Measurements from ENCODE around the gene LRRN2. TPM values are rescaled to one million over a fixed set of nuclear protein-coding genes. Genes with fewer than 3 reads are reported as not detected.

Gene LRRN2
- total and polyA plus RNA-seq, 5 donors from 2014 or later: 0.02 to 0.03 TPM; not detected in 3

DNA sequence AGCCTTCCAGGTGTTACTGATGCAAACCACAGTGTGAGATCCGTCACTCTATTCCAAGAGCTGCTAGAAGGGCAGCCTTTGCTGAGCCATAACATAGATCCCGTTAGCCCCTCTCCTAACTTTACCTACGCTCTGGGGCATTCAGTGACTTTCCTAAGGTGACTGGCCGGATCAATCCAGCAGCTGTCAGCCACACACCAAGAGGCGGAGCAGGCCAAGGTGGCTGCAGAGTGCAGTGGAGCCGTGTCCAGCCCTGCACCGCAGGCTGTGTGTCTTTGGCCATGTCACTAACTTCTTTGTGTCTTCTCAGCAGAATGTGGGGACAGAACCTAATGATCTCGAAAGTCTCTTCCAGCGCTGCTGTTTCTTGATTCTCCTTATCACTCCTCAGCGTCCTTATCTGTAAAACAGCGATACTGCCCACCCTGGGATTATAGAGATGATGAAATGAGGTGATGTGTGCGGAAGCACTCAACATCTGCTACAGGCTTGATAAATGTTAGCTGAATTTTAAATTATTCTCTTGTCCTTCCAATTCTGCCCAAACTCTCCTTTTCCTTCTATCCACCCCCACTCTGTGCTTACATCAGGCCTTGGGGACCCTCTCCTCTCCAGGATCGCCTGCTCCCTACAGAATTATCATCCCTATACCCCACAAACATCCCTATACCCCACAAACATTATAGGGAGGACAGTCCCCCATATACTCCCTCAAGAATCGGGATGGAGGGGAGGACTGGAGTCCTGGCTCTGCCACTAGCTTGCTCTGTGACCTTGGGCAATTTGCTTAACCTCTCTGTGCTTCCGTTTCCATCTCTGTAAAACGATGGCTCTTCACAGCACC, 25.8 kb upstream of the LRRN2 start:
- no peak for ATAC-seq (ENCODE audit: low read depth in 2 of 2)

DNA sequence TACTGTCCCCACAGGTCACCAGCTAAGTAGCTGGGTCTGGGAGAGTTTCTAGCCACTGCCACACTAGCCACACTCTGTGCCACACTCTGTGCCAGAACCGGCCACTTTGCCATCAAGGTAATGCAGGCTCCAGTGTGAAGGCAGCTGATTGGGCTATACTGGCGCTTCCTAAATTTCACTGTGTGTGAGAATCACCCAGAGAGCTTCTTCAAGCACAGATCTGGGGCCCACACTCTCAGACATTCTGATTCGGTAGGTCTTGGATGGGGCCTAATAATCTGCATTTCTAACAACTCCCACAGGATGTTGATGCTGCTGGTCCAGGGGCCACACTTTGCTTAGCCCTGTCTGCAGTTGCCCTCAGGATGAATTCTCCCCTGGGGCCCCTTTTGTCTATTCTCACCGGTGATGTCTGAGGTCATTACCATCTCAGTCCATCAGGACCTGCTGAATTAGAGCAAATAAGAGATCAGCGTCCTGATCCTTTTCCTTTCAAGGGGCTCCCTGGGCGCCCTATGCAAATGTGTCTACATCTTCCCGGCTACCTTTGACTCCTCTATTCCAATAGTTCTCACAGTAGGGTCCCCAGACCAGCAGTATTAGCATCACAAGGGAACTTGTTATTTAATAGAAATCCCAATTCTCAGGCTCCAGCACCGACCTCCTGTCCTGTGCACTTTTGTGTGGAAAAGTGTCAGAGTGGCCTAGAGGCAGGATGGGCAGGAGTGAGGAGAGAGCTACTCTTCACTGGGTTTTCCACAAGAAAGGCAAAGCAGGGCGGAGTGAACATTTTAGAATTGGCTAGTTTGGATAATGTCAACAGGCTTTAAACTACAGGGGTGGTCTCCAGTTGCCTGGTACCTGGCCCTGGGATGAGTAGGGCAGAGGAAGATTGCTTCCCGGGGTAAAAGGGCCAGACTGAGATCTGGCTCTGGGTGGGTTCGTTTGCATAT, 24.7 kb upstream of the LRRN2 start:
- Mint-ChIP-seq H3K27ac (no peak overlapping the region), H3K4me1 (peaks cover 0 to 14% (median 1%) of the 10 kb centered on the region in 4 donors), H3K4me3 (no peak overlapping the region), H3K36me3 (no peaks in the 10 kb centered on the region), H3K27me3 (peaks cover 37% of the 10 kb centered on the region), H3K9me3 (peaks cover 0 to under 1% (median 0%) of the 10 kb centered on the region in 7 donors)
- no peak overlapping the region for H3K27ac ChIP-seq (ENCODE audit: insufficient read depth, low read length, poor library complexity, severe bottlenecking)
- H3K4me1 ChIP-seq (ENCODE audit: control insufficient read depth, insufficient read depth, low read length, poor library complexity, severe bottlenecking): no peaks in the 10 kb centered on the region
- peaks cover 14% of the 10 kb centered on the region for H3K27me3 ChIP-seq (ENCODE audit: control insufficient read depth, insufficient read depth, low read length)
- H3K4me3 ChIP-seq (ENCODE audit: low read depth, low read length): no peak overlapping the region
- no peaks in the 10 kb centered on the region for H3K9me3 ChIP-seq (ENCODE audit: control insufficient read depth in 2 of 2, low read length in 2 of 2)
- DNase-seq: no peak
- no peaks in the 10 kb centered on the region for H3K36me3 ChIP-seq (ENCODE audit: control insufficient read depth, insufficient read depth, low read length)
- ATAC-seq (ENCODE audit: low read depth in 2 of 2): no peak

More for the DNA sequence above, 25.8 kb upstream of the LRRN2 start:
- Histone ChIP-seq H3K27me3 (ENCODE audit: control insufficient read depth, insufficient read depth, low read length) (peaks cover 14% of the 10 kb centered on the region), H3K36me3 (ENCODE audit: control insufficient read depth, insufficient read depth, low read length) (no peaks in the 10 kb centered on the region), H3K4me1 (ENCODE audit: control insufficient read depth, insufficient read depth, low read length, poor library complexity, severe bottlenecking) (no peaks in the 10 kb centered on the region), H3K27ac (ENCODE audit: insufficient read depth, low read length, poor library complexity, severe bottlenecking) (no peak overlapping the region), H3K9me3 (ENCODE audit: control insufficient read depth in 2 of 2, low read length in 2 of 2) (no peaks in the 10 kb centered on the region), H3K4me3 (ENCODE audit: low read depth, low read length) (no peak overlapping the region)
- no peak for DNase-seq
- Mint-ChIP-seq H3K4me3 (no peak overlapping the region), H3K4me1 (peaks cover 0 to 10% (median under 1%) of the 10 kb centered on the region in 4 donors), H3K27ac (no peak overlapping the region), H3K9me3 (no peaks in the 10 kb centered on the region), H3K27me3 (peaks cover 38% of the 10 kb centered on the region), H3K36me3 (no peaks in the 10 kb centered on the region)

DNA sequence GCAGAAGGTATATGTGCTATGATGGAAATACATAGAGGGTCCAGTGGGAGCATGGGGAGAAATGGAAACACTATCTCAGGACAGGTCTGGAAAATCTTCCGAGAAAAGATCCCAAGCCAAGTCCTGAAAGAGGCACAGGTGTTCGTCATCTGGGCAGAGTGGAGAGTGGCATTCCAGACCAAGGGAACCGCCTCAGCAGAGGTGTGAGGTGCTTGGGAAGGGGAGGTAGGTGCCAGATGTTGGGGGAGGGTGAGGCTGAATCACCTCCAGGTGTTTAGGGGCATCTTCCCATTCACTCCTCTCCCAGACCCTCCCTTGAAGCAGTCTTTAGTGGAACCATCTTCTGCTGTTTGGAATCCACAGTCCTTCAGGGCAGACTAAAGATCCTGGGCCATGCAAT, 23.5 kb upstream of the LRRN2 start:
- Mint-ChIP-seq H3K36me3 (no peaks in the 10 kb centered on the region), H3K4me3 (no peak overlapping the region), H3K4me1 (peaks cover 0 to 14% (median 1%) of the 10 kb centered on the region in 4 donors), H3K27me3 (peaks cover 32% of the 10 kb centered on the region), H3K9me3 (peaks cover 0 to 2% (median 0%) of the 10 kb centered on the region in 7 donors), H3K27ac (no peak overlapping the region)
- ATAC-seq (ENCODE audit: low read depth in 2 of 2): no peak
- no peaks in the 10 kb centered on the region for H3K36me3 ChIP-seq (ENCODE audit: control insufficient read depth, insufficient read depth, low read length)
- H3K4me3 ChIP-seq (ENCODE audit: low read depth, low read length): no peak overlapping the region
- H3K4me1 ChIP-seq (ENCODE audit: control insufficient read depth, insufficient read depth, low read length, poor library complexity, severe bottlenecking): no peaks in the 10 kb centered on the region
- no peak for DNase-seq
- H3K27me3 ChIP-seq (ENCODE audit: control insufficient read depth, insufficient read depth, low read length): peaks cover 14% of the 10 kb centered on the region
- no peaks in the 10 kb centered on the region for H3K9me3 ChIP-seq (ENCODE audit: control insufficient read depth in 2 of 2, low read length in 2 of 2)
- H3K27ac ChIP-seq (ENCODE audit: insufficient read depth, low read length, poor library complexity, severe bottlenecking): no peak overlapping the region

DNA sequence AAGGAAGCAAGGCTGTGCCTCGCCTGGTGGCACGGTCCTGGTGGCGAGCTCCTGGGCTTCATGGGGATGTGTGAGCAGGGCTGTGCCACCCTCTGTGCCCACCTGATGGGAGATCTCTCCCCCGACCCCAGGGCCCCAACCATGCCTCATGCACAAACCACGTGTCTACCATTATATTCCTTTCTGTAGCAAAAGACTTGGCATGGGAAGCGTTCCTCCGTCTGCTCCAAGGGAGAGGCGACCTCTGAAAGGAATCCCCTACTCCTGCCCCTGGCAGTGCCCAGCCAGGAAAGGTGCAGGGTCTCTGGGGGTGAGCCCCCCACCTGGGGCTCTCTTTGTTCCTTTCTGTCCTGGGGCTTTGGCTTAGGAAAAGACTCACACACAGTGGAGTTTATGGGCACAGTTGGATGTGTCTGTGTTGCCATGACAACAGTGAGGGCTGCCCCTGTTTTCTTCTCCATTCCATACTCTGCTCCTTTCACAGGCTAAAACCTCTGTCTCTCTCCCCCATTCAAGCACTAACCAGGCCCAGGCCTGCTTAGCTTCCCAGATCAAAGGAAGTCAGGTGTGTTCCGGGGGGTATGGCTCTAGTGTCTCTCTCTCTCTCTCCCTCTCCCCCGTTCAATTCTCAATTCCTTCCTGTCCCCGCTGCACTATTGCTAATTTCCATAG, 21.4 kb upstream of the LRRN2 start:
- Mint-ChIP-seq H3K27me3 (peaks cover 25% of the 10 kb centered on the region), H3K4me1 (peaks cover 0 to 14% (median 1%) of the 10 kb centered on the region in 4 donors), H3K27ac (no peak overlapping the region), H3K9me3 (peaks cover 0 to 2% (median 0%) of the 10 kb centered on the region in 7 donors), H3K4me3 (no peak overlapping the region), H3K36me3 (no peaks in the 10 kb centered on the region)
- no peaks in the 10 kb centered on the region for H3K9me3 ChIP-seq (ENCODE audit: control insufficient read depth in 2 of 2, low read length in 2 of 2)
- no peak for DNase-seq
- H3K4me1 ChIP-seq (ENCODE audit: control insufficient read depth, insufficient read depth, low read length, poor library complexity, severe bottlenecking): no peaks in the 10 kb centered on the region
- H3K36me3 ChIP-seq (ENCODE audit: control insufficient read depth, insufficient read depth, low read length): no peaks in the 10 kb centered on the region
- ATAC-seq (ENCODE audit: low read depth in 2 of 2): no peak
- no peak overlapping the region for H3K27ac ChIP-seq (ENCODE audit: insufficient read depth, low read length, poor library complexity, severe bottlenecking)
- no peak overlapping the region for H3K4me3 ChIP-seq (ENCODE audit: low read depth, low read length)
- peaks cover 7% of the 10 kb centered on the region for H3K27me3 ChIP-seq (ENCODE audit: control insufficient read depth, insufficient read depth, low read length)

DNA sequence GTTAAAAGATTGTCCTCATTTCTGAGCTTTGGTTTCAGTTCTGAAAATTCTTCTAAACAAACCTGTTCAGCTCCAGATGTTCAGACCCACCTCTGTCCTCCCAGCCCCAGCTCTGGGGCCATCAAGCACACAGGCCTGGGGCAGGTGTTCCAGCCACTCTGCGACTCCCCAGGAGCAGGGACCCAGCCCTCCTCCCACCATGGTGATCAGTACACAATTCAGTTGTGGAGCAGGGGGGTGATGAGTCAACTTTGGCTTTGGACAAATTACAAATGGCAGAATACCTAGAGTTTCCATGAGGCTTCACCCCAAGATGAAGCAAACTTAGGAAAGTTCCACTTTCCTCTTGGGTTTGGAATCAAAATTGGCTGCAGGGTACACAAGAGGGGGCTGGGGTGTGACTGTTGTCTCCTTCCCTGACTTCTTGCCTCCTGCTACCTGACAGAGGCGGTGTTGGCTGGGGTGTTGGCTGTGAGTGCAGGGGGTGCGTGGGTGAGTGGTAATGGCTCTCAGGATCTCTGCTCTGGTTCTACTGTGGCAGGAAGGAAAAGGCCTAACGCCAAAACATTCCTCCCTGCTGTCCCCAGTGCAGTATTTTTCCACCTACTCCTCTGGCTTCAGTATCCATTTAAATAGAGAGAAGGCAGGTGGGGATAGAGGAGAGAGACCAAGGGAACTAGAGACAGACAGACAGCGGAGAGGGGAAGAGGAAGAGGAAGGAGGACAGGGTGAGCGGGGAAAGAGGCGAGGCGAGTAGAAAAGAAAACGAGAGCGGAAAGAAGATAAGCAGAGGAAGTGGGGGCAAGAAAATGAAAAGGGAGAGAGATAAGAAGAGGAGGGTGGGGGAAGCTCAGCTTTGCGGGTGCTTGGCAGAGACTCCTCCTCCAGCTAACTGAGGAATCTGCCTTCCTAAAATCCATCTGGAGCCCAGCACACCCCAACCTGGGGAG, 20.6 kb upstream of the LRRN2 start:
- ATAC-seq (ENCODE audit: low read depth in 2 of 2): no peak
- Mint-ChIP-seq H3K36me3 (no peaks in the 10 kb centered on the region), H3K27me3 (peaks cover 19% of the 10 kb centered on the region), H3K4me3 (no peak overlapping the region), H3K9me3 (peaks cover 0 to 2% (median 0%) of the 10 kb centered on the region in 7 donors), H3K27ac (no peak overlapping the region), H3K4me1 (peaks cover 0 to 14% (median 1%) of the 10 kb centered on the region in 4 donors)
- no peak overlapping the region for H3K27ac ChIP-seq (ENCODE audit: insufficient read depth, low read length, poor library complexity, severe bottlenecking)
- no peaks in the 10 kb centered on the region for H3K9me3 ChIP-seq (ENCODE audit: control insufficient read depth in 2 of 2, low read length in 2 of 2)
- peaks cover 4% of the 10 kb centered on the region for H3K27me3 ChIP-seq (ENCODE audit: control insufficient read depth, insufficient read depth, low read length)
- no peak overlapping the region for H3K4me3 ChIP-seq (ENCODE audit: low read depth, low read length)
- no peaks in the 10 kb centered on the region for H3K4me1 ChIP-seq (ENCODE audit: control insufficient read depth, insufficient read depth, low read length, poor library complexity, severe bottlenecking)
- DNase-seq: peak in 1 of 3 donors; percentile 20
- H3K36me3 ChIP-seq (ENCODE audit: control insufficient read depth, insufficient read depth, low read length): no peaks in the 10 kb centered on the region

DNA sequence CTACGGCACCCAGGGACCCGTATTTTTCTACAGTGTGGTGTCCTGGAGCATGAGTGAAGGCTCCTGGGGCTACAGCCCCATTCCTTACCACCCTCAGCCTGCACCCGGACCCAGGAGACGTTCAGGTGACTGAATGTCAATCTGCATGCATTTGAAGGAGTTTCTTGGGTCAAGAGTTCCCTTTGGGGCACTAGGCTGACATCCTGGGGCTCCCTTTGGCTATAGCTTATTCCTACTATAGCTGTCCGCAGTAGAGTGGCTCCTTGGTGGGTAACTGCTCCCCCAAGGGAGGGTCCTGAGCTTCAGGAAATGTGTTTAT, 19.9 kb upstream of the LRRN2 start:
- Mint-ChIP-seq H3K9me3 (peaks cover 0 to 2% (median 0%) of the 10 kb centered on the region in 7 donors), H3K4me3 (no peak overlapping the region), H3K27me3 (peaks cover 13% of the 10 kb centered on the region), H3K36me3 (no peaks in the 10 kb centered on the region), H3K4me1 (peaks cover 0 to 14% (median 1%) of the 10 kb centered on the region in 4 donors), H3K27ac (no peak overlapping the region)
- DNase-seq: no peak
- H3K4me3 ChIP-seq (ENCODE audit: low read depth, low read length): no peak overlapping the region
- H3K27me3 ChIP-seq (ENCODE audit: control insufficient read depth, insufficient read depth, low read length): peaks cover 2% of the 10 kb centered on the region
- no peaks in the 10 kb centered on the region for H3K9me3 ChIP-seq (ENCODE audit: control insufficient read depth in 2 of 2, low read length in 2 of 2)
- no peak overlapping the region for H3K27ac ChIP-seq (ENCODE audit: insufficient read depth, low read length, poor library complexity, severe bottlenecking)
- H3K4me1 ChIP-seq (ENCODE audit: control insufficient read depth, insufficient read depth, low read length, poor library complexity, severe bottlenecking): no peaks in the 10 kb centered on the region
- no peak for ATAC-seq (ENCODE audit: low read depth in 2 of 2)
- no peaks in the 10 kb centered on the region for H3K36me3 ChIP-seq (ENCODE audit: control insufficient read depth, insufficient read depth, low read length)

Data from CD4-positive, CD25-positive, alpha-beta regulatory T cell (primary cell).